ENCODE data around the gene TAF6.
A peak's percentile ranks its signal among the peaks of the same experiment; 100 is the strongest.

The TAF6 gene

DNA sequence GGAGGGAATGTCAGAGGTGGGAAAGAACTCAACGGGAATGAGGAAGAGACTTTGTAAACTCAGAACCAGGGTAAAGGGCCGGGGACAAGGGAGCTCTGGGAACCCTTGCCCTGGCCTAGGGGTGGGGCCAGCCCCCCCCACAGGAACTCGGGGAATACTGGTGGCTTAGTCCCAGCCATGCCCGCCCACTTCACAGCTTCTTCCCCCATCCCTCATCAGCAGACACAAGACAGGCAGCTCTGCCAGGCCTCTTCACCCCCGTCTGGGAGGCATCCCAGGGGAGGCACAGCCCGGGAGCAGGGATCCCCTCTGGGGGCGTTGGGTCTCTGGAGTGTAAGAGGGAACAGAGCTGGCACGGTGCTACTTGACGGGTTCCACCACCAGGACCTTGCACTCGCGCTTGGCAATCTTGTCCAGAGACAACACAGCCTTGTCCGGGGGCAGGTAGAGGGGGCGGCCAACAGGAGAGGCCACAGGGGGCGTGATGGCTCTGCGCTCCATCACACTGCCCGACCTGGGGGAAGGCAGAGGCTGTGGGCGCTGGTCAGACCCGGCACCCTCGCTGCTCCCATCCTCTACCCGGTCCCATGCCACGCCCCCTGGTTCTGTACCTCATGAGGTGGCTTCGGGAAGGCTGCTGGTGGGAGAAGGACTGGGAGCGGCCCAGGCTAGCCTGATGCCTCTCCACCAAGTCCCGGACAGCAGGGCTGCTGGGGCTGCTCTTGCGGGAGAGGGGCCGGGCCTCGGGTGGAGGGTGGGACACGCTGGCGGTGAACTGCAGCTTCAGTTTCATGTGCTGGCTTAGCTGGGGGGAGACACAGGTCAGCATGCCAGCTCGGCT is 35.7 kb upstream of the TAF6 start:
- Histone ChIP-seq H3K36me3 (ENCODE audit: control insufficient read depth in 2 of 2, insufficient read depth in 1 of 2, low read length in 2 of 2) (peaks cover 15 to 56% of the 10 kb centered on the region in 2 experiments; a peak in 2 of 3 replicates), H3K9me3 (ENCODE audit: control insufficient read depth, insufficient read depth, low read depth, low read length) (no peaks in the 10 kb centered on the region), H3K4me3 (ENCODE audit: low read depth, low read length) (no peak overlapping the region), H3K27ac (ENCODE audit: extremely low read depth, low read depth, low read length) (no peak overlapping the region), H3K4me1 (ENCODE audit: control insufficient read depth, insufficient read depth, low read length) (peaks cover 6% of the 10 kb centered on the region)
- CTCF ChIA-PET, result interaction anchor here (0.6 to 1.1 kb wide), 2 partner anchors 23 to 32 kb away, joined by 3 to 5 read pairs; partner anchors contain the start of genes GPC2 and STAG3
- POLR2A ChIA-PET, result interaction anchor here (1.2 kb wide), 1 partner anchor 23 kb away, joined by 3 read pairs; the partner anchor contains the start of genes GPC2 and STAG3
- TF ChIP-seq GLIS1 (tag by site-specific recombination; IDR thresholded peaks at IDR 0.05), result peak; percentile 79
- no peak for TF ChIP-seq ZNF768 (tag by site-specific recombination; IDR thresholded peaks at IDR 0.05)
- TF ChIP-seq MYNN (tag by site-specific recombination; IDR thresholded peaks at IDR 0.05; ENCODE audit: borderline replicate concordance), result no peak
- TF ChIP-seq ZNF341 (tag by site-specific recombination; IDR thresholded peaks at IDR 0.05; ENCODE audit: low read depth), result no peak
- TF ChIP-seq ZNF510 (tag by site-specific recombination; IDR thresholded peaks at IDR 0.05; ENCODE audit: insufficient replicate concordance), result no peak
- TF ChIP-seq ZNF302 (tag by site-specific recombination; IDR thresholded peaks at IDR 0.05; ENCODE audit: low read depth), result no peak
- TF ChIP-seq SALL2 (tag by site-specific recombination; IDR thresholded peaks at IDR 0.05; ENCODE audit: borderline replicate concordance), result no peak
- TF ChIP-seq ZNF335 (tag by site-specific recombination; conservative IDR thresholded peaks at IDR 0.05), result no peak
- TF ChIP-seq ZBTB48 (tag by site-specific recombination; IDR thresholded peaks at IDR 0.05), result no peak
- no peak for TF ChIP-seq ZNF19 (tag by site-specific recombination; IDR thresholded peaks at IDR 0.05; ENCODE audit: low read depth)
- TF ChIP-seq, protein P1, sequence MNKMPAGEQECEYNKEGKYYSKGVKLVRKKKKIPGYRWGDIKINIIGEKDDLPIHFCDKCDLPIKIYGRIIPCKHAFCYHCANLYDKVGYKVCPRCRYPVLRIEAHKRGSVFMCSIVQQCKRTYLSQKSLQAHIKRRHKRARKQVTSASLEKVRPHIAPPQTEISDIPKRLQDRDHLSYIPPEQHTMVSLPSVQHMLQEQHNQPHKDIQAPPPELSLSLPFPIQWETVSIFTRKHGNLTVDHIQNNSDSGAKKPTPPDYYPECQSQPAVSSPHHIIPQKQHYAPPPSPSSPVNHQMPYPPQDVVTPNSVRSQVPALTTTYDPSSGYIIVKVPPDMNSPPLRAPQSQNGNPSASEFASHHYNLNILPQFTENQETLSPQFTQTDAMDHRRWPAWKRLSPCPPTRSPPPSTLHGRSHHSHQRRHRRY (tag by site-specific recombination; IDR thresholded peaks at IDR 0.05), result no peak
- no peak for TF ChIP-seq ZNF274 (IDR thresholded peaks at IDR 0.05; ENCODE audit: low read length)
- TF ChIP-seq ZNF274 (tag by site-specific recombination; IDR thresholded peaks at IDR 0.05; ENCODE audit: borderline replicate concordance), result no peak
- TF ChIP-seq ZBTB20 (tag by site-specific recombination; IDR thresholded peaks at IDR 0.05), result no peak
- no peak for TF ChIP-seq GFI1B (tag by site-specific recombination; IDR thresholded peaks at IDR 0.05)
- TF ChIP-seq, protein P2, sequence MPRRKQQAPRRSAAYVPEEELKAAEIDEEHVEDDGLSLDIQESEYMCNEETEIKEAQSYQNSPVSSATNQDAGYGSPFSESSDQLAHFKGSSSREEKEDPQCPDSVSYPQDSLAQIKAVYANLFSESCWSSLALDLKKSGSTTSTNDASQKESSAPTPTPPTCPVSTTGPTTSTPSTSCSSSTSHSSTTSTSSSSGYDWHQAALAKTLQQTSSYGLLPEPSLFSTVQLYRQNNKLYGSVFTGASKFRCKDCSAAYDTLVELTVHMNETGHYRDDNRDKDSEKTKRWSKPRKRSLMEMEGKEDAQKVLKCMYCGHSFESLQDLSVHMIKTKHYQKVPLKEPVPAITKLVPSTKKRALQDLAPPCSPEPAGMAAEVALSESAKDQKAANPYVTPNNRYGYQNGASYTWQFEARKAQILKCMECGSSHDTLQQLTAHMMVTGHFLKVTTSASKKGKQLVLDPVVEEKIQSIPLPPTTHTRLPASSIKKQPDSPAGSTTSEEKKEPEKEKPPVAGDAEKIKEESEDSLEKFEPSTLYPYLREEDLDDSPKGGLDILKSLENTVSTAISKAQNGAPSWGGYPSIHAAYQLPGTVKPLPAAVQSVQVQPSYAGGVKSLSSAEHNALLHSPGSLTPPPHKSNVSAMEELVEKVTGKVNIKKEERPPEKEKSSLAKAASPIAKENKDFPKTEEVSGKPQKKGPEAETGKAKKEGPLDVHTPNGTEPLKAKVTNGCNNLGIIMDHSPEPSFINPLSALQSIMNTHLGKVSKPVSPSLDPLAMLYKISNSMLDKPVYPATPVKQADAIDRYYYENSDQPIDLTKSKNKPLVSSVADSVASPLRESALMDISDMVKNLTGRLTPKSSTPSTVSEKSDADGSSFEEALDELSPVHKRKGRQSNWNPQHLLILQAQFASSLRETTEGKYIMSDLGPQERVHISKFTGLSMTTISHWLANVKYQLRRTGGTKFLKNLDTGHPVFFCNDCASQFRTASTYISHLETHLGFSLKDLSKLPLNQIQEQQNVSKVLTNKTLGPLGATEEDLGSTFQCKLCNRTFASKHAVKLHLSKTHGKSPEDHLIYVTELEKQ (tag by site-specific recombination; IDR thresholded peaks at IDR 0.05; ENCODE audit: borderline replicate concordance), result no peak
- TF ChIP-seq, protein P3, sequence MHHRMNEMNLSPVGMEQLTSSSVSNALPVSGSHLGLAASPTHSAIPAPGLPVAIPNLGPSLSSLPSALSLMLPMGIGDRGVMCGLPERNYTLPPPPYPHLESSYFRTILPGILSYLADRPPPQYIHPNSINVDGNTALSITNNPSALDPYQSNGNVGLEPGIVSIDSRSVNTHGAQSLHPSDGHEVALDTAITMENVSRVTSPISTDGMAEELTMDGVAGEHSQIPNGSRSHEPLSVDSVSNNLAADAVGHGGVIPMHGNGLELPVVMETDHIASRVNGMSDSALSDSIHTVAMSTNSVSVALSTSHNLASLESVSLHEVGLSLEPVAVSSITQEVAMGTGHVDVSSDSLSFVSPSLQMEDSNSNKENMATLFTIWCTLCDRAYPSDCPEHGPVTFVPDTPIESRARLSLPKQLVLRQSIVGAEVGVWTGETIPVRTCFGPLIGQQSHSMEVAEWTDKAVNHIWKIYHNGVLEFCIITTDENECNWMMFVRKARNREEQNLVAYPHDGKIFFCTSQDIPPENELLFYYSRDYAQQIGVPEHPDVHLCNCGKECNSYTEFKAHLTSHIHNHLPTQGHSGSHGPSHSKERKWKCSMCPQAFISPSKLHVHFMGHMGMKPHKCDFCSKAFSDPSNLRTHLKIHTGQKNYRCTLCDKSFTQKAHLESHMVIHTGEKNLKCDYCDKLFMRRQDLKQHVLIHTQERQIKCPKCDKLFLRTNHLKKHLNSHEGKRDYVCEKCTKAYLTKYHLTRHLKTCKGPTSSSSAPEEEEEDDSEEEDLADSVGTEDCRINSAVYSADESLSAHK (tag by site-specific recombination; IDR thresholded peaks at IDR 0.05), result no peak
- TF ChIP-seq ZNF10 (tag by site-specific recombination; IDR thresholded peaks at IDR 0.05), result no peak
- TF ChIP-seq, protein P4, sequence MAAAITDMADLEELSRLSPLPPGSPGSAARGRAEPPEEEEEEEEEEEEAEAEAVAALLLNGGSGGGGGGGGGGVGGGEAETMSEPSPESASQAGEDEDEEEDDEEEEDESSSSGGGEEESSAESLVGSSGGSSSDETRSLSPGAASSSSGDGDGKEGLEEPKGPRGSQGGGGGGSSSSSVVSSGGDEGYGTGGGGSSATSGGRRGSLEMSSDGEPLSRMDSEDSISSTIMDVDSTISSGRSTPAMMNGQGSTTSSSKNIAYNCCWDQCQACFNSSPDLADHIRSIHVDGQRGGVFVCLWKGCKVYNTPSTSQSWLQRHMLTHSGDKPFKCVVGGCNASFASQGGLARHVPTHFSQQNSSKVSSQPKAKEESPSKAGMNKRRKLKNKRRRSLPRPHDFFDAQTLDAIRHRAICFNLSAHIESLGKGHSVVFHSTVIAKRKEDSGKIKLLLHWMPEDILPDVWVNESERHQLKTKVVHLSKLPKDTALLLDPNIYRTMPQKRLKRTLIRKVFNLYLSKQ (tag by site-specific recombination; IDR thresholded peaks at IDR 0.05; ENCODE audit: borderline replicate concordance), result no peak
- TF ChIP-seq ZNF600 (tag by site-specific recombination; IDR thresholded peaks at IDR 0.05), result peak; percentile 76
- TF ChIP-seq BCL11A (tag by site-specific recombination; IDR thresholded peaks at IDR 0.05; ENCODE audit: low read depth), result no peak
- no peak for TF ChIP-seq HOXA7 (CRISPR knock-in tag; IDR thresholded peaks at IDR 0.05; ENCODE audit: borderline replicate concordance)
- TF ChIP-seq, protein P5, sequence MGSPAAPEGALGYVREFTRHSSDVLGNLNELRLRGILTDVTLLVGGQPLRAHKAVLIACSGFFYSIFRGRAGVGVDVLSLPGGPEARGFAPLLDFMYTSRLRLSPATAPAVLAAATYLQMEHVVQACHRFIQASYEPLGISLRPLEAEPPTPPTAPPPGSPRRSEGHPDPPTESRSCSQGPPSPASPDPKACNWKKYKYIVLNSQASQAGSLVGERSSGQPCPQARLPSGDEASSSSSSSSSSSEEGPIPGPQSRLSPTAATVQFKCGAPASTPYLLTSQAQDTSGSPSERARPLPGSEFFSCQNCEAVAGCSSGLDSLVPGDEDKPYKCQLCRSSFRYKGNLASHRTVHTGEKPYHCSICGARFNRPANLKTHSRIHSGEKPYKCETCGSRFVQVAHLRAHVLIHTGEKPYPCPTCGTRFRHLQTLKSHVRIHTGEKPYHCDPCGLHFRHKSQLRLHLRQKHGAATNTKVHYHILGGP (tag by site-specific recombination; IDR thresholded peaks at IDR 0.05), result no peak
- TF ChIP-seq, protein P6, sequence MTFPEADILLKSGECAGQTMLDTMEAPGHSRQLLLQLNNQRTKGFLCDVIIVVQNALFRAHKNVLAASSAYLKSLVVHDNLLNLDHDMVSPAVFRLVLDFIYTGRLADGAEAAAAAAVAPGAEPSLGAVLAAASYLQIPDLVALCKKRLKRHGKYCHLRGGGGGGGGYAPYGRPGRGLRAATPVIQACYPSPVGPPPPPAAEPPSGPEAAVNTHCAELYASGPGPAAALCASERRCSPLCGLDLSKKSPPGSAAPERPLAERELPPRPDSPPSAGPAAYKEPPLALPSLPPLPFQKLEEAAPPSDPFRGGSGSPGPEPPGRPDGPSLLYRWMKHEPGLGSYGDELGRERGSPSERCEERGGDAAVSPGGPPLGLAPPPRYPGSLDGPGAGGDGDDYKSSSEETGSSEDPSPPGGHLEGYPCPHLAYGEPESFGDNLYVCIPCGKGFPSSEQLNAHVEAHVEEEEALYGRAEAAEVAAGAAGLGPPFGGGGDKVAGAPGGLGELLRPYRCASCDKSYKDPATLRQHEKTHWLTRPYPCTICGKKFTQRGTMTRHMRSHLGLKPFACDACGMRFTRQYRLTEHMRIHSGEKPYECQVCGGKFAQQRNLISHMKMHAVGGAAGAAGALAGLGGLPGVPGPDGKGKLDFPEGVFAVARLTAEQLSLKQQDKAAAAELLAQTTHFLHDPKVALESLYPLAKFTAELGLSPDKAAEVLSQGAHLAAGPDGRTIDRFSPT (tag by site-specific recombination; IDR thresholded peaks at IDR 0.05), result no peak
- TF ChIP-seq EGR2 (tag by site-specific recombination; IDR thresholded peaks at IDR 0.05; ENCODE audit: low read depth), result peak; percentile 84

Data from HEK293 (cell line).